CD4-positive, alpha-beta T cell treated with Interleukin-1 beta for 1 hour (primary cell): ENCODE measurements around the gene RASAL2.

ENCODE experiments used
- DNase-seq, 2 donors: peaks; one replicate each; pipeline ENCODE4 v3.0.0-alpha.2; 2020 to 2022

RASAL2 gene

DNA sequence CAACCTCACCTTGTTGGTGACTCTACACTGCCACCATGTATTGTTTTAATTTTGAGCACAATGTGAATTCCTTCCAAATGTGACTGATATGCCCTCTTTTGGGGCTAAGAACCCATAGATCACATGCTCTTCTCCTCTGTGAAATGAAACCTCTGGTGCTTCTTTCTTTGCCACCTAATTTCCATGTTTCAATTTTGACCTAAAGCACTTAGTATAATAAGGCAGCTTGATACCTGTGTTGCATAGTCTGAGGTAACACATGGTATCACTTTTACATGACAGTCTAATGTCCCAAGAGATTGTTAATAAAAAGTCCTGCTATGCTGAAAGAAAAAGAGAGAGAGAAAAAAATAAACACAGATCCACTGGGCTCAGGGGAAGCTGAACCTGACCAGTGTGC, 378.6 kb downstream of the RASAL2 start:
- no peak for DNase-seq

DNA sequence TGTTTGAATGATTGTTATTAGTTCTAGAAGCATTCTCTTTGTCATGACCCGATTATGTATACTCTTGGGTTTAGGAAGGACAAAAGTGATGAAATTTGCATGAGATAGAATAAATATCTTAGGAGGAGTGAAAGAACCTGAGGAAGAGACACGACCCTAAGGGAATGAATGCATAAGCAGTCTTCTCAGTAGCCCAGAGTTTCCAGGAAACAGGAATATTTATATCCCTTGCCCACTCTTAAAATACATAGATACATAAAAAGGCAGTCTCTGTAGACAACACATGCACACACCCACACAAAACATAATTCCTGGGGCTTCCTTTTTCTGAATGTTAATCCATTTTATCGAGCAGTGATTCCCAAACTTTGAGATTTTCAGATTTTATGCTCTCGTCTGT, 383.5 kb downstream of the RASAL2 start:
- DNase-seq = no peak

DNA sequence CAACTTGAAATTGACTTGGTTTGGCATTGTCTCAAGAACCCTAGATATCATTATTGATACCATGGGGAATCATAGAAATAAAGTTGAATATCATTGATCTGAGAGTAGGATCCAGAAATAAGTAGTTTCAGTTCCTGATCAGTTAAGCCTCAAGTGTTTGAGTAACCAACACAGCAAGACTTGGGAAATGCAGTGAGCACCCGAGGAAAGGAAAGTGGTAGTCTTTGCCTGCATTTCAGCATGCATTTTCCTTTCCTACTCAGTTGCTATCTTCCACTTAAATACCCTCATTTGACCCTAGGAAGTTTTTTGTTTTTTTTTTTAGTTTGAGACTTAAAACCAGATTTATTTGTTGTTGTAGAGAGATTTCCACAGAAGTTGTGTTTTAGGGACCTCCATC, 383.9 kb downstream of the RASAL2 start:
- no peak for DNase-seq

DNA sequence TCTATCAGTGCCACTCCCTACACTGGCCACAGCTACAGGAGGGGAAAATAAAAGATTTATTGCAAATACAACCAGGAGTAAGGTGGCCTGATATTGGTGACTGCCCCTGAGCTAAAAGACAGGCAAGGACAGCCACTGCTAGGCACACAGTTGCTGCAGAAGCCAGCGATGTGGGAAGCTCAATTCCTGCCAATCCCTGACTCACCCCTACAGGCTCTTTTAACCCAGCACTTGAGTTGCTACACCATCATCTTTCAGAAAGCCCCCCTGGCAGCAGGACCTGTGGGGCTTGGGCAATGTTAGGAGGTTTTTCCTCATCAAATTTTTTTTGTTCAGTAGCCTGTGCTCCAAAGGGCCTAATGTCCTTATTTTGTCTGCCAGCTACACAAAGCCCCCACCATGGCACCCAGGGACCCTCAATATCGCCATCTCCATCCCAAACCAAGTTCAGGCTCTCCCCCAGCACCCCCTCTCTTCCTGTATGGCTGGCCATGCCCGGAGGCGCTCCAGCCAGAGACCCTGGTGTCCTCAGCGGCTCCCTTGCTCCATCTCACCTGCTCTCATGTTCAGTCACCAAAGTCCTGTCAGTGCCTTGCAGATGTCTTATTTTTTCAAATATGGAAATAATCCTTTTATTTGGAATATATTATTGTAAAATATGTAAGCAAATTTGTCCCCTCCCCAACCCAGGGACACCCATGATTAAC, 389.5 kb downstream of the RASAL2 start:
- no peak for DNase-seq

DNA sequence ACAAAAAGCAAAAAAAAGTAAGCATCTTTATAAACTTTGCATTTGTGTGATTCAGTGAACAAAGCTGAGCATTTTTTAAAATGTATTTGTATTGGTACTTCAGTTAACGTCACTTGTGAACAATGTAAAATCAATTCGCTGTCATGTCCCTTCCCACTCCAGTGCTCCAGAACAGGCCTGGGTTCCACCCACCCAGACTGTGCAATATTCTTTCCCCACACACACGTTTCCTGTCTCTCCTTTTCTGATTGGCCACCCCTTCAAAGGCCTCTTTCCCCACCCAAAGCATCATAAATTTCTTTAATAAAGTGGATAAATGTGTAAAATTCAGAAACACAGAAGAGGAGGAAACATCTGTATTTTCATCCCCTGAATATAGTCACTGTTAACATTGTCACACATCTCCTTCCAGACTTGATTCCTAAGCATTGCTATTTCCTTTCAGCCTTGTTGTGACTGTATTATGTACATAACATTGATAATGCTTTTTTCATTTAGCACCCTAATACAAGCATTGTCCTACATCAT, 390.9 kb downstream of the RASAL2 start:
- no peak for DNase-seq

- no peak for DNase-seq
Observed at GRCh38 chr1:178485541-178485981, 391.7 kb downstream of the RASAL2 start.

- no peak for DNase-seq
Observed at GRCh38 chr1:178486100-178487069, 392.5 kb downstream of the RASAL2 start.

- DNase-seq = no peak
Observed at GRCh38 chr1:178487070-178487615, 393.2 kb downstream of the RASAL2 start.

DNA sequence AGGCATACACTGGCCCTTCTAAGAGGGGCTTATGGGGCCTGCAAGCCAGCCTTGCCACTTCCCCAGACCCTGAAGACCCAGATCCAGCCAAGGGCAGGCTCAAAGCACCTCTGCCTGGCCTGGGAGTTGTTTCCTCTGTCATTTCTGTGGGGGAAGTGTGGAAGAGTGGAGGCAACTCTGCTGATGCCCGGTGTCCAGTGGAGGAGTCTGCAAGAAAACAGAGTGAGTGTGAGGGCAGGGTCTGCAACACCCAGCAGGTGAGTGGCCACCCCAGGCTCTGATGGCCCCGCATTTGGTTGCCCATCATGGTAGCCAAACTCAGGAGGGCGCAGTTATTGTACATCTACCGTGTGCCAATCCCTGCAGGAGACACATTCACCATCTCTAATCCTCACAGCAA, 394.5 kb downstream of the RASAL2 start:
- DNase-seq = no peak

- no peak for DNase-seq
Observed at GRCh38 chr1:178489399-178489798, 395.5 kb downstream of the RASAL2 start.

DNA sequence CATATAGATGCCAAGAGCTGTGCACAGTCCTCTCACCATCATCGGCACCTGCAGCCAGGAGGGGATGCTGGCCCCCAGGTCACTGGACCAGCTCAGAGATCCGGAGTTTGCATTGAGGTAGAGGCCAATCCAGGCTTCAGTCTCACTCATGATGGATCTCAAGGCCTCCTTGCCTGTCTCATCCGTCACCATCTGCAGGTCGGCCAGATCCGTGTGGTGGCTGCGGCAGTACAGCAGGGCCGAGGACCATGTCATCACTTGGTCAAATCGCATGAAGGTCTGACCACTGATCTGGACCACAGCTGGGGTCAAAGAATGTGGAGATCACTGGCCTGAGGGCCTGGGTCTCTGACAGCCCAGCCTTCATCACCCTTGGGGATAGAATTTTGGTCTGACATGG, 396.2 kb downstream of the RASAL2 start:
- DNase-seq = no peak

- no peak for DNase-seq
Observed at GRCh38 chr1:178490967-178491366, 397.1 kb downstream of the RASAL2 start.

DNA sequence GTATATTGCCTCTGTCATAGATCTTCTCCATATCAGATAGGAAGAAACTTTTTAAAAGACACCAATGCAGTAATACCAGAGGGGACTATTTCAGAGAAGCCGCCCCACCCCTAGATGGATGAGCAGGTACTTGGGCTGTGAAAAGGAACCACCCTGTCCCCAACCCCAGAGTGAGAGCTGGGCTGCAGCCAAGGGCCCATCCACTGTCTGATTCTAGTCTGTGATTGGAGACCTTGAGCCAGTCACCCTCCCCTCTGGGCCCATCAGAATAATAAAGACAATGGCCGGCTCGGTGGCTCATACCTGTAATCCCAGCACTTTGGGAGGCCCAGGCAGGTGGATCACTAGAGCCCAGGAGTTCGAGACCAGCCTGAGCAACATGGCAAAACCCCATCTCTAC, 397.8 kb downstream of the RASAL2 start:
- no peak for DNase-seq

- no peak for DNase-seq
Observed at GRCh38 chr1:178492341-178492740, 398.4 kb downstream of the RASAL2 start.

- no peak for DNase-seq
Observed at GRCh38 chr1:178493301-178493741, 399.4 kb downstream of the RASAL2 start.

- DNase-seq = no peak
Observed at GRCh38 chr1:178494569-178494971, 400.7 kb downstream of the RASAL2 start.

DNA sequence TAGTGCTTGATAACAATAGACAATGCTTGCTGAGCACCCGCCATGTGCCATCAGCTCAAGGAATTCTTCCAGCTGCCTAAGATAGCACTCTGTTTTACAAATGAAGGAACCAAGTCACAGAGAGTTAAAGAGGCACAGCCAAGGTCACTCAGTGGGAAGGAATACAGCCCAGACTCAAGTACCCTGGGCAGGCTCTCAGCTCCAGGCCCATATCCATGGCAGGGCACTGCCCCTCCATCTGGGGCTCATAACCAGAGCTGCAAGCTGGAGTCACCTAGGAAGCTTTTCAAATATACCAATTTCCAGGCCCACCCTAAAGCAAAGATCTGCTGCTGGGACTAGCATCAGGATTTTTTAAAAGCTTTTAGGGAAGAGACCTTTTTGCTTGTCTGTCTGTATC, 401.3 kb downstream of the RASAL2 start:
- DNase-seq = no peak

- no peak for DNase-seq
Observed at GRCh38 chr1:178495741-178496409, 402.0 kb downstream of the RASAL2 start.

GRCh38 chr1:178496410-178497135, 402.7 kb downstream of the RASAL2 start, which contains the start of gene CLEC20A:
Gene CLEC20A, minus strand, starts transcription at chr1:178496964. Its CDS starts 25 bp downstream, at chr1:178496939.
- no peak for DNase-seq

GRCh38 chr1:178497903-178498478, 404.1 kb downstream of the RASAL2 start:
- no peak for DNase-seq

DNA sequence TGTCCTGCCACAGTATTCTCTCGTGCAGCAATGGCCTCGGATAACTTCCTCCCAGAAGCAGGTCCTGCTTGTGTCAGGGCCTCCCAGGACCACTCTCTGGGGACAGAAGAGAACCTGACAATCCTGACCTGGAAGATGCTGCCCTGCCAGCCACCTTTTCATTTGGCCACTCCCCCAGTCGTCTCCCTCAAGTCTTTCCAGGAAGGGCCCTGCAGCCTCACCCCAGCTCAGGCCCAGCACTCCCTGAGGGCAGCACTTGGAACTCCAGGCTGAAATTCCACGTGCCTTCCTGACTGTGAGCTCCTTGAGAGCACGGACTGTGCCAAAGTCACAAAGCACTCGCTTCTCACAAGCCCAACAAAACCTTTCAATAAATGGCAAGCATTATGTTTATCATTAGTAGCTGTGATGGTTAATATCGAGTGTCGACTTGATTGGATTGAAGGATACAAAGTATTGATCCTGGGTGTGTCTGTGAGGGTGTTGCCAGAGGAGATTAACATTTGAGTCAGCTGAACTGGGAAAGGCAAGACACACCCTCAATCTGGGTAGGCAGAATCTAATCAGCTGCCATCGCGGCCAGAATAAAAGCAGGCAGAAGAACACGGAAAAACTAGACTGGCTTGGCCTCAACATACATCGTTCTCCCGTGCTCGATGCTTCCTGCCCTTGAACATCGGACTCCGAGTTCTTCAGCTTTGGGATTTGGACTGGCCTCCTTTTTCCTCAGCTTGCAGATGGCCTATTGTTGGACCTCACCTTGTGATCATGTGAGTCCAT, 405.2 kb downstream of the RASAL2 start:
- no peak for DNase-seq
